HEK293 (cell line): Measurements from ENCODE around the gene SAPCD1.

ENCODE experiments used
- CTCF ChIA-PET: fragments of 350-600 bp; formaldehyde crosslinking; extraction: SDS; loops from one replicate; lab custom pipeline; 2021; ENCODE audit warnings: antibody characterized with exemption; lab: Yijun Ruan, JAX
- POLR2A ChIA-PET: fragments of 300-600 bp; formaldehyde crosslinking; extraction: SDS; loops from one replicate; lab custom pipeline; 2020; ENCODE audit warnings: antibody characterized with exemption, inconsistent platforms; lab: Yijun Ruan, JAX
- H3K27ac ChIP-seq: fragments of 200-500 bp; sonication (Bioruptor generic); 2 replicates; pipeline ENCODE4 v1.5.1; 2014; ENCODE audit warnings: low read depth, low read length, control low read depth, inconsistent platforms; ENCODE audit errors: extremely low read depth
- H3K36me3 ChIP-seq, 2 experiments: fragments of 200-500 bp in 1 of 2; sonication (Bioruptor generic) in 1 of 2; 1 replicate in 1 of 2; 2 replicates in 1 of 2; pipeline ENCODE4 v1.5.1; 2014 to 2017; ENCODE audit warnings: inconsistent platforms in 2 of 2, low read length in 2 of 2; ENCODE audit not compliant: control insufficient read depth in 2 of 2, insufficient read depth in 1 of 2
- H3K4me1 ChIP-seq: fragments of 200-500 bp; sonication (Bioruptor generic); 2 replicates; pipeline ENCODE4 v1.5.1; 2014; ENCODE audit warnings: mild to moderate bottlenecking, low read length, inconsistent platforms; ENCODE audit not compliant: control insufficient read depth, insufficient read depth
- H3K4me3 ChIP-seq: 2 replicates; pipeline ENCODE4 v1.5.1; 2011; ENCODE audit warnings: low read depth, mild to moderate bottlenecking, control low read depth, low read length, moderate library complexity
- H3K9me3 ChIP-seq: fragments of 200-500 bp; sonication (Bioruptor generic); 2 replicates; pipeline ENCODE4 v1.5.1; 2014; ENCODE audit warnings: low read depth, low read length, inconsistent platforms; ENCODE audit not compliant: control insufficient read depth, insufficient read depth
- ATF2 ChIP-seq: fragments of 450-650 bp; formaldehyde crosslinking; IDR thresholded peaks from 2 replicates; pipeline ENCODE4 v1.5.1; 2016; ENCODE audit warnings: missing biosample characterization, missing genetic modification characterization, low read depth
- IKZF3 ChIP-seq: fragments of 450-650 bp; IDR thresholded peaks from 2 replicates; pipeline ENCODE4 v1.5.0; 2018; ENCODE audit warnings: missing biosample characterization, mild to moderate bottlenecking, missing genetic modification characterization, moderate library complexity
- INSM2 ChIP-seq: fragments of 450-650 bp; formaldehyde crosslinking; IDR thresholded peaks from 2 replicates; pipeline ENCODE4 v1.5.1; 2016; ENCODE audit warnings: missing biosample characterization, missing genetic modification characterization
- KLF10 ChIP-seq: fragments of 450-650 bp; IDR thresholded peaks from 2 replicates; pipeline ENCODE4 v1.5.1; 2018; ENCODE audit warnings: missing biosample characterization, mild to moderate bottlenecking, missing genetic modification characterization
- KLF7 ChIP-seq: fragments of 450-650 bp; formaldehyde crosslinking; IDR thresholded peaks from 2 replicates; pipeline ENCODE4 v1.5.1; 2016; ENCODE audit warnings: missing biosample characterization, missing genetic modification characterization, borderline replicate concordance
- KLF8 ChIP-seq: fragments of 450-650 bp; formaldehyde crosslinking; IDR thresholded peaks from 2 replicates; pipeline ENCODE4 v1.5.1; 2016; ENCODE audit warnings: missing biosample characterization, missing genetic modification characterization
- WT1 ChIP-seq: fragments of 450-650 bp; formaldehyde crosslinking; IDR thresholded peaks from 2 replicates; pipeline ENCODE4 v1.5.1; 2016; ENCODE audit warnings: missing biosample characterization, missing genetic modification characterization
- ZNF112 ChIP-seq: fragments of 450-650 bp; formaldehyde crosslinking; IDR thresholded peaks from 2 replicates; pipeline ENCODE4 v1.5.0; 2017; ENCODE audit warnings: missing biosample characterization, missing genetic modification characterization
- ZNF148 ChIP-seq: fragments of 450-650 bp; formaldehyde crosslinking; IDR thresholded peaks from 2 replicates; pipeline ENCODE4 v1.5.0; 2017; ENCODE audit warnings: missing biosample characterization, missing genetic modification characterization, borderline replicate concordance
- ZNF175 ChIP-seq: fragments of 450-650 bp; formaldehyde crosslinking; IDR thresholded peaks from 2 replicates; pipeline ENCODE4 v1.5.1; 2016; ENCODE audit warnings: missing biosample characterization, missing genetic modification characterization
- ZNF2 ChIP-seq: fragments of 450-650 bp; formaldehyde crosslinking; IDR thresholded peaks from 2 replicates; pipeline ENCODE4 v1.5.1; 2016; ENCODE audit warnings: missing biosample characterization, missing genetic modification characterization
- ZNF221 ChIP-seq: fragments of 450-650 bp; formaldehyde crosslinking; IDR thresholded peaks from 2 replicates; pipeline ENCODE4 v1.5.1; 2017; ENCODE audit warnings: missing biosample characterization, missing genetic modification characterization, borderline replicate concordance
- ZNF311 ChIP-seq: fragments of 450-650 bp; formaldehyde crosslinking; IDR thresholded peaks from 2 replicates; pipeline ENCODE4 v1.5.1; 2017; ENCODE audit warnings: missing biosample characterization, missing genetic modification characterization, borderline replicate concordance
- ZNF354C ChIP-seq: fragments of 450-650 bp; formaldehyde crosslinking; IDR thresholded peaks from 2 replicates; pipeline ENCODE4 v1.5.1; 2016; ENCODE audit warnings: missing biosample characterization, missing genetic modification characterization, low read depth, borderline replicate concordance
- ZNF404 ChIP-seq: fragments of 450-650 bp; formaldehyde crosslinking; IDR thresholded peaks from 2 replicates; pipeline ENCODE4 v1.5.1; 2017; ENCODE audit warnings: missing biosample characterization, missing genetic modification characterization
- ZNF426 ChIP-seq: fragments of 450-650 bp; formaldehyde crosslinking; IDR thresholded peaks from 2 replicates; pipeline ENCODE4 v1.5.1; 2017; ENCODE audit warnings: missing biosample characterization, missing genetic modification characterization, mild to moderate bottlenecking, inconsistent platforms, moderate library complexity
- ZNF433 ChIP-seq: fragments of 450-650 bp; formaldehyde crosslinking; IDR thresholded peaks from 2 replicates; pipeline ENCODE4 v1.5.1; 2016; ENCODE audit warnings: missing biosample characterization, missing genetic modification characterization, low read depth
- ZNF514 ChIP-seq: fragments of 450-650 bp; formaldehyde crosslinking; IDR thresholded peaks from 2 replicates; pipeline ENCODE4 v1.5.1; 2016; ENCODE audit warnings: missing biosample characterization, missing genetic modification characterization
- ZNF549 ChIP-seq: fragments of 450-650 bp; IDR thresholded peaks from 2 replicates; pipeline ENCODE4 v1.5.1; 2018; ENCODE audit warnings: missing biosample characterization, missing genetic modification characterization, mild to moderate bottlenecking, inconsistent platforms, moderate library complexity
- ZNF621 ChIP-seq: fragments of 450-650 bp; formaldehyde crosslinking; IDR thresholded peaks from 2 replicates; pipeline ENCODE4 v1.5.1; 2017; ENCODE audit warnings: missing biosample characterization, missing genetic modification characterization
- ZNF660 ChIP-seq: fragments of 450-650 bp; IDR thresholded peaks from 2 replicates; pipeline ENCODE4 v1.5.1; 2018; ENCODE audit warnings: missing biosample characterization, mild to moderate bottlenecking, missing genetic modification characterization
- ZNF76 ChIP-seq: fragments of 450-650 bp; formaldehyde crosslinking; IDR thresholded peaks from 2 replicates; pipeline ENCODE4; 2016; ENCODE audit warnings: low read depth, missing biosample characterization, missing genetic modification characterization, borderline replicate concordance
- ZNF791 ChIP-seq: fragments of 450-650 bp; formaldehyde crosslinking; IDR thresholded peaks from 2 replicates; pipeline ENCODE4 v1.5.1; 2016; ENCODE audit warnings: missing biosample characterization, missing genetic modification characterization
- ZNF837 ChIP-seq: fragments of 450-650 bp; formaldehyde crosslinking; IDR thresholded peaks from 2 replicates; pipeline ENCODE4 v1.5.1; 2016; ENCODE audit warnings: missing biosample characterization, missing genetic modification characterization
- ZSCAN23 ChIP-seq: fragments of 450-650 bp; formaldehyde crosslinking; IDR thresholded peaks from 2 replicates; pipeline ENCODE4 v1.5.1; 2016; ENCODE audit warnings: missing biosample characterization, missing genetic modification characterization
- ZSCAN30 ChIP-seq: fragments of 450-650 bp; IDR thresholded peaks from 2 replicates; pipeline ENCODE4 v1.5.1; 2018; ENCODE audit warnings: missing biosample characterization, mild to moderate bottlenecking, missing genetic modification characterization, moderate library complexity
- TF ChIP-seq, protein P1 (sequence below): fragments of 450-650 bp; formaldehyde crosslinking; IDR thresholded peaks from 2 replicates; pipeline ENCODE4 v1.5.1; 2017; ENCODE audit warnings: missing biosample characterization, missing genetic modification characterization

SAPCD1 gene

DNA sequence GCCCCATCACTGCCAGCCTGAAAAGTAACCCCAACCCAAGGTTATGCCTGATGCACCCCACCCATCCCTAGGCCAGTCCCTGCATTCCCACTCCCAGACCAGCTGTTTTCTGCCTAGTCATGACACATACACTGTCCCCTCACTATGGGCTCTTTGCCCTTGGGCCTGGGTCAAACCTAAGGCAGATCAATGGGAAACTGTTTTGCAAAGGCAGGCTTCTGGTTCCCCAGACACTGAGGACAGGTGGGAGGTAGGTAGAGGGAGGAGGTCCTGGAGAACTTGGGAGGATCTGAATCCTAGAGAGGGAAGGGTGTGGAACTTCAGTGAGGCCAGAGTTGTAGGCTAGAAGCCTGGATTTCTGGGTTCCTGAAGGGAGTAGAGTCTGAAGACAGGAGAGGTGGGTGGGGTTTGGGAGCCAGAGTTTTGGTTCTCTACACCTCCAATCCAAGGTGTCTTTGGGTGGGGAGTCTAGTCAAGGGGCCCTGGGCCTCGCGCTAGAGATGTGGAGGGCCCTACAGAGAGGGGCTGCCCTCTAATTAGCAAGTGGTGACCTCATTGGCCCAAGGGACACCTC lies 28.1 kb upstream of the SAPCD1 start (continued):
- TF ChIP-seq ZNF112 (tag by site-specific recombination) (no peak), ATF2 (tag by site-specific recombination) (peak; percentile 90), ZNF2 (tag by site-specific recombination) (no peak), ZSCAN30 (tag by site-specific recombination) (no peak; the same call in 1 of the 2 replicates), ZNF221 (no peak), ZNF76 (tag by site-specific recombination) (no peak; the same call in 1 of the 2 replicates), ZNF660 (peak; percentile 83; the same call in 1 of the 2 replicates), WT1 (peak; percentile 78; the same call in 1 of the 2 replicates), ZSCAN23 (0 out of 2 replicates have a peak, but pooled peaks have one; percentile 13), INSM2 (tag by site-specific recombination) (0 out of 2 replicates have a peak, but pooled peaks have one; percentile 33), ZNF311 (tag by site-specific recombination) (no peak)

GRCh38 chr6:31734821-31735406 lies 27.5 kb upstream of the SAPCD1 start:
- Histone ChIP-seq H3K4me3 (peak overlapping the region; percentile 64), H3K9me3 (no peaks in the 10 kb centered on the region), H3K36me3 (peaks cover 12 to 39% of the 10 kb centered on the region in 2 experiments; a peak in 2 of 3 replicates), H3K27ac (peak overlapping the region; percentile 52), H3K4me1 (peaks cover 30% of the 10 kb centered on the region)
- CTCF ChIA-PET, result interaction anchor here (0.7 to 2.7 kb wide), 5 partner anchors 35 to 129 kb away, joined by 3 to 24 read pairs (median 7); partner anchors contain the start of gene LSM2
- POLR2A ChIA-PET, result interaction anchor here (0.7 to 6.8 kb wide), 21 partner anchors 10 to 1490 kb away, joined by 3 to 102 read pairs (median 4); partner anchors contain the start of genes ABHD16A, BAG6, C6orf47 and GPANK1
- no peak for TF ChIP-seq ZNF791 (tag by site-specific recombination)
- TF ChIP-seq ZNF404 (tag by site-specific recombination), result no peak
- TF ChIP-seq INSM2 (tag by site-specific recombination), result no peak; the same call in 1 of the 2 replicates
- TF ChIP-seq ZNF354C (tag by site-specific recombination), result no peak
- no peak for TF ChIP-seq ZNF426 (tag by site-specific recombination)
- no peak for TF ChIP-seq ZNF148 (tag by site-specific recombination)
- peak; percentile 80 for TF ChIP-seq KLF8 (tag by site-specific recombination)
- no peak for TF ChIP-seq ZNF837 (tag by site-specific recombination)
- TF ChIP-seq KLF7 (tag by site-specific recombination), result 0 out of 2 replicates have a peak, but pooled peaks have one; percentile 23
- TF ChIP-seq, protein P1, sequence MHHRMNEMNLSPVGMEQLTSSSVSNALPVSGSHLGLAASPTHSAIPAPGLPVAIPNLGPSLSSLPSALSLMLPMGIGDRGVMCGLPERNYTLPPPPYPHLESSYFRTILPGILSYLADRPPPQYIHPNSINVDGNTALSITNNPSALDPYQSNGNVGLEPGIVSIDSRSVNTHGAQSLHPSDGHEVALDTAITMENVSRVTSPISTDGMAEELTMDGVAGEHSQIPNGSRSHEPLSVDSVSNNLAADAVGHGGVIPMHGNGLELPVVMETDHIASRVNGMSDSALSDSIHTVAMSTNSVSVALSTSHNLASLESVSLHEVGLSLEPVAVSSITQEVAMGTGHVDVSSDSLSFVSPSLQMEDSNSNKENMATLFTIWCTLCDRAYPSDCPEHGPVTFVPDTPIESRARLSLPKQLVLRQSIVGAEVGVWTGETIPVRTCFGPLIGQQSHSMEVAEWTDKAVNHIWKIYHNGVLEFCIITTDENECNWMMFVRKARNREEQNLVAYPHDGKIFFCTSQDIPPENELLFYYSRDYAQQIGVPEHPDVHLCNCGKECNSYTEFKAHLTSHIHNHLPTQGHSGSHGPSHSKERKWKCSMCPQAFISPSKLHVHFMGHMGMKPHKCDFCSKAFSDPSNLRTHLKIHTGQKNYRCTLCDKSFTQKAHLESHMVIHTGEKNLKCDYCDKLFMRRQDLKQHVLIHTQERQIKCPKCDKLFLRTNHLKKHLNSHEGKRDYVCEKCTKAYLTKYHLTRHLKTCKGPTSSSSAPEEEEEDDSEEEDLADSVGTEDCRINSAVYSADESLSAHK (tag by site-specific recombination), result no peak
- peak; percentile 52 for TF ChIP-seq IKZF3 (tag by site-specific recombination)
- TF ChIP-seq ZNF514, result no peak
- no peak for TF ChIP-seq ZNF621
- no peak for TF ChIP-seq ZNF433
- TF ChIP-seq KLF10 (tag by site-specific recombination), result no peak; the same call in none of the 2 replicates
- no peak for TF ChIP-seq ZNF175 (tag by site-specific recombination)
- TF ChIP-seq ZNF549 (tag by site-specific recombination), result no peak
